ENCODE results near the gene ZBTB9. TPM values are rescaled to one million over a fixed set of nuclear protein-coding genes. Genes with fewer than 3 reads are reported as not detected.

ZBTB9 gene, protein sequence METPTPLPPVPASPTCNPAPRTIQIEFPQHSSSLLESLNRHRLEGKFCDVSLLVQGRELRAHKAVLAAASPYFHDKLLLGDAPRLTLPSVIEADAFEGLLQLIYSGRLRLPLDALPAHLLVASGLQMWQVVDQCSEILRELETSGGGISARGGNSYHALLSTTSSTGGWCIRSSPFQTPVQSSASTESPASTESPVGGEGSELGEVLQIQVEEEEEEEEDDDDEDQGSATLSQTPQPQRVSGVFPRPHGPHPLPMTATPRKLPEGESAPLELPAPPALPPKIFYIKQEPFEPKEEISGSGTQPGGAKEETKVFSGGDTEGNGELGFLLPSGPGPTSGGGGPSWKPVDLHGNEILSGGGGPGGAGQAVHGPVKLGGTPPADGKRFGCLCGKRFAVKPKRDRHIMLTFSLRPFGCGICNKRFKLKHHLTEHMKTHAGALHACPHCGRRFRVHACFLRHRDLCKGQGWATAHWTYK
- 3.5 and 5.8 TPM in 2 replicates for total RNA-seq (ENCODE audit: low replicate concordance)

DNA sequence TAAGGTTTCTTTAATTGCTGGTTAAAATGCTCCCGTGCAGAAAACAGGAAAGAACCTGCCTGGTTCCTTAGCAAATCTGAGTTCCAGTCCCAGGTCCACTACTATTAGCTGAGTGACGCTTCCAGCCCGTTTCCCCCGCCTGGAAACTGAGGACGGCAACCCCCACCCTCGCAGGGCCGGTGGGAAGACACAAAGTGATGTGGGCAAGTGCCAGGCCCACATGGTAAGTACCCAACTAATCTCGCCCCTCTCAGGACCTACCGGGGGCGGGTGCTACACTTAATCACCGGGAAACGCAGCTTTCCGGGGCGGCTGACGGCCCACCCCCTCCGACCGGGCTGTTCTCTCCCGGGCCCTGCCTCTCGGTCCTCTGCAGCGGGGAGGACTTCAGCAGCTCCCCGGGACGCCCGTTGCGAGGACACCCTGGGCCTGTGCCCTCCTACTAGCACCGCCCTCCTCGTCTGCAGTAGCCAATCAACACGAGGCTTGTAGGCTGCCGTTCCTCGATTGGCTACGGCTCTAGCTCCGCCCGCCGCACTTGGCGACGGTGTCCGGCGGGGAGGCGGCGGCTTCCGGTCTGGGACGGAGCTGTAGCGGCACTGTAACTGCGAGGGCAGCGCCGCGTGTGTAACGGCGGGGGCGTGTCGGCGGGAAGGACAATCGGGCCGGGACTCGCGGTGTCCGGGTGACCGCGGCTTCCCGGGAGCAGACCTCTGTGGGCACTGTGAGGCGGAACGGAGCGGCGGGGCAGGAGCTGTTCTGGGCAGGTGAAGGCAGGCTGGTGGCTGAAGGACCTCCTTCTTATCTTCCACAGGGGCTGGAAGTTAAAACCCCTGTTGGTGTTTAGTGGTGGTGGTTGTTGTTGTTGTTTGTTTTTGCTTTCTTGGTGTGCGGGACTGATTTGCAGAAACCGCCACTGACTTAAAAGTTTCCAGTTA lies at the start of gene ZBTB9:
Gene ZBTB9, plus strand, starts transcription at position 568 of the 938 bp plus-strand sequence. CDS start 525 bp downstream, outside the sequence.

DNA sequence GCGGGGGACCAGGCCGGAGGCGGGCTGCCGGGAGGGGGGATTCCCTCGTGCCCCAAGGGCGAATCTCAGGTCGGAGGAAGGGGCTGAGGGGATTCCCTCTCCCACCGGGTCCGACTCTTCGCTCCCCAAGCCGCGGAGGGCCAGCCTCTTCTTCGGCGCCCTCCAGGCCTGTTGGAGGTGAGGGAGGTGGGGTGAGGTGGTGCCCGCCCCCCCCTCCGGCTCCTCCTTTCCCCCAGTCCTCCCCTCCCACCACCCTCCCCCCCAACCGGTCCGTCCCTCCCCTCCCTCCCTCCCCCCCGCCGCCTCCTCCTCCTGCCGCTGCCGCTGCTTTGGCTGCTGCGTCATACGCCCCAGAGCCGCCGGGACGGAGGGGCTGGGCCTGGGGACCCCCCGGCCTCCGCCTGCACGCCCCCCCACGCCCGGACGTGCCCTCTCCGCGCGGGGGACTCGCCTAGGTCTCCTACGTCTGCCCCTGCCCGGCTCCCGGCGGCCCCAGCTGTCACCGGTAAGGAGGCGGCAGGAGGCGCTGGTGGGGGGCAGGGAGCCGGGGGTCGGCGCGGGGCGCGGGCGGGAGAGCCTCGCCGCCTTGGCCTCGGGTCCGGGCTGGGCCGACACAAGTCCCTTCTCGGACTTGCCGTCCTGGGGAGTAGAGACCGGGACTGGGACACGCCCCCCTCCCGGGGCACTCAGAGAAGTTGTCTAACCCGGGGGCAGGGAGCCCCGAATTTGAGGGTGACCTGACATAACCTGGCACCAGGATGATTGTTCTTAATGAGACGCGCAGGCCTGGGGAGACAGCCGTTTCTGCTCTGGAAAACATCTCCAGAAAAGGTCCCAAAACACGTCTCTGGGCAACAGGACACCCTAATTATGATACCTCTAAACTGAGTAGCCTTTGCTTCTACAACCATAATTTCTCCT lies 43.4 kb upstream of the ZBTB9 start, which contains the start of gene PHF1:
Gene PHF1, plus strand, starts transcription at position 304 of the 921 bp plus-strand sequence. CDS start 1,250 bp downstream, outside the sequence.

DNA sequence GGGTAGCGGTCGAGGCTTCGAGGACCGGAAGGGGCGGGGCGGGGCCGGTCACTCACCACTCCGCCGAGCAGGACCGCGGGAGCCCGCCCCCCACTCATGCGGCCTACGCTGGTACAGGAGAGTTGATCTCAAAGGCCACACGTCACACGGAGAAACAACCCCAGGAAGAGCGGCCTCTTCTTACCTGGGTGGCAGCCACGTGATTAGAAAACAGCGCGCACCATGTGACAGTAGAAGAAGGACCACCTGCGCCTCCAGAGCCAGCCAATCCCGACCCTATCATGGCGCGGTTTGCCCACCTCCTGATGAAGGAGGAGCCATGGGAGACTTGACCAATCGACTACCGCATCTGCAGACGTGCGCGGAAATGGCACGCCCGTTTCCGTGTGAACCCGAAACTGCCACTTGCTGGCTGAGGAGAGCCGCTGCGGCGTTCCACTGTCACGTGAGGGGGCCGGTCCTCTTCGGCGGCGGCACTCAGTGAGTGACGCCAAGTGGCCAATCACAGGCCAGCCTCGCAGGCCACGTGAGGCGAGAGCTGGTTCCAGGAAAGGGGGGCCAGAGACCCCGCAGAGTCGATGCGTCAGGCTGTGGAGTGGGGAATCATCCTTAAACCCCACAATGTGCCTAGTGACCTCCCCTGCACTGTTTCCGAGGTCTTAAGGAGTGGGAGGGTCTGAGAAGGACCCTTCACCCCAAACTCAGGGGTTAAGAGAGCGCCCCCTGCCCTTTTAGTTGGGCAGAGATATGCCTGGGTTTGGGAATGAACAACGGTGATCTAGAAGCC lies 36.3 kb upstream of the ZBTB9 start, which contains the start of gene CUTA:
Gene CUTA, minus strand, starts transcription at position 205 of the 787 bp plus-strand sequence. Its CDS starts 107 bp downstream, at position 98.

DNA sequence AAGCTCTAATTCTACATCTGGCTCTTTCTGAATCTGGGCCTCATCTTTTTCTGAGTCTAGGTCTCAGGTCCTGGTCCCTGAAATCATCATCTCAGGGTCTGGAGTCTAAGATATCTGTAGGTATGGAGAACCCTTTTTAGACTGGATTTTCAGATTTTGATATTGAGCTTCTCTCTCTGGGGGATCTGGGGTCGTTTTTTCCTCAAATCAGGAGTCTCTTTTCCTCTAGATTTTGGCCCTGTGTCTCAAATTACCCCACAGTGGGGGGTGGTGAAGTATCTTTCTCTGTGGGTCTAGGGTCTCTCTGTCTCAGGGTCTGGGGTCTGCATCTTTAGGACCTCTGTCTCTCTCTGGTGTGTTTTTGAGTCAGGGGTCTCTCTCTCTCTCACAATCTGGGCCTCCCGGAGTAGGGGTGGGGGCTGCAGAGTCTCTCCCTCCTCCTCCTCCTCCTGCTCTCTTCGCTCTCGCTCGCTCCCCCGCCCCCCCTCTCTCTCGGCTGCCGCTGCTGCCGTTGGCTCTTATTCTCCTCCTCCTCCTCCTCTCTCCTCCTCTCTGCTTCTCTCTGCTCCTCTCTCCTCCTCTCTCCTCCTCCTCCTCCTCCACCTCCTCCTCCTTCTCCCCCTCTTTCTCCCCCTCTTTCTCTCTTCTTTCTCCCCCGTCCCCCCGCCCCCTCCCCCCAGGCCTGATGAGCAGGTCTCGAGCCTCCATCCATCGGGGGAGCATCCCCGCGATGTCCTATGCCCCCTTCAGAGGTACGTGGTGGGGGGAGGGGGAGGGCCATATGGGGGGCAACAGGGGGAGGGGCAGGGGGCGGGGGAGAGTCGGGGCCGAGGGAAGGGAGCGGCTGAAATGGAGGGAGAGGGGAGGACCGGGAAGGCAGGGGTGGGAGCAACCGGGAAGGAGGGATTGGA lies 34.5 kb upstream of the ZBTB9 start, which contains the start of gene SYNGAP1:
Gene SYNGAP1, plus strand, starts transcription at position 486 of the 911 bp plus-strand sequence. Its CDS starts 200 bp downstream, at position 686.

Other genes with a start within 250 kb of the ZBTB9 start
- 6.0 and 7.4 TPM in 2 replicates for gene HSD17B8, start 249.9 kb upstream of the ZBTB9 start, total RNA-seq (ENCODE audit: low replicate concordance)
- 33.6 and 35.0 TPM in 2 replicates for gene RING1, start 246.1 kb upstream of the ZBTB9 start, total RNA-seq (ENCODE audit: low replicate concordance)
- 30.5 and 41.0 TPM in 2 replicates for gene VPS52, start 182.7 kb upstream of the ZBTB9 start, total RNA-seq (ENCODE audit: low replicate concordance)
- gene RPS18, start 182.5 kb upstream of the ZBTB9 start, total RNA-seq (ENCODE audit: low replicate concordance): 6,473 and 12,642 TPM in 2 replicates
- 2.6 and 5.0 TPM in 2 replicates for gene B3GALT4, start 177.5 kb upstream of the ZBTB9 start, total RNA-seq (ENCODE audit: low replicate concordance)
- gene WDR46, start 165.3 kb upstream of the ZBTB9 start, total RNA-seq (ENCODE audit: low replicate concordance): 112 and 115 TPM in 2 replicates
- 30.9 and 45.7 TPM in 2 replicates for gene PFDN6, start 165.0 kb upstream of the ZBTB9 start, total RNA-seq (ENCODE audit: low replicate concordance)
- gene RGL2, start 155.6 kb upstream of the ZBTB9 start, total RNA-seq (ENCODE audit: low replicate concordance): 12.6 and 21.9 TPM in 2 replicates
- gene TAPBP, start 140.5 kb upstream of the ZBTB9 start, total RNA-seq (ENCODE audit: low replicate concordance): 24.9 and 45.6 TPM in 2 replicates
- 18.6 and 24.5 TPM in 2 replicates for gene ZBTB22, start 136.8 kb upstream of the ZBTB9 start, total RNA-seq (ENCODE audit: low replicate concordance)
- 31.6 and 58.4 TPM in 2 replicates for gene DAXX, start 131.6 kb upstream of the ZBTB9 start, total RNA-seq (ENCODE audit: low replicate concordance)
- gene KIFC1, start 62.8 kb upstream of the ZBTB9 start, total RNA-seq (ENCODE audit: low replicate concordance): 0.35 and 6.0 TPM in 2 replicates
- gene PHF1, start 43.6 kb upstream of the ZBTB9 start, total RNA-seq (ENCODE audit: low replicate concordance): 12.4 and 17.4 TPM in 2 replicates
- gene CUTA, start 36.5 kb upstream of the ZBTB9 start, total RNA-seq (ENCODE audit: low replicate concordance): 95.1 and 135 TPM in 2 replicates
- 1.7 and 3.2 TPM in 2 replicates for gene SYNGAP1, start 34.5 kb upstream of the ZBTB9 start, total RNA-seq (ENCODE audit: low replicate concordance)
- gene BAK1, start 125.7 kb downstream of the ZBTB9 start, total RNA-seq (ENCODE audit: low replicate concordance): 10.5 and 19.7 TPM in 2 replicates
- gene ITPR3, start 166.7 kb downstream of the ZBTB9 start, total RNA-seq (ENCODE audit: low replicate concordance): 14.4 and 42.9 TPM in 2 replicates

Data from smooth muscle cell of the coronary artery (primary cell).